ENCODE measurements around the gene SIPA1L3. TPM values are rescaled to one million over a fixed set of nuclear protein-coding genes. Genes with fewer than 3 reads are reported as not detected.

The SIPA1L3 gene
- total RNA-seq, 3 donors from 2014 or later = 93.6 to 173 (median 144) TPM

GRCh38 chr19:38089440-38089839, 182.4 kb downstream of the SIPA1L3 start:
- ATAC-seq (no peak), DNase-seq (no peak)
- intact Hi-C loops (cut with DNase I, micrococcal nuclease) = no loop called here
- Histone ChIP-seq H3K4me1 (ENCODE audit: low read depth) (no peaks in the 10 kb centered on the region), H3K9me3 (no peaks in the 10 kb centered on the region), H3K36me3 (ENCODE audit: low read depth) (peaks cover 4% of the 10 kb centered on the region), H3K4me3 (no peak overlapping the region)
- no peak for TF ChIP-seq CTCF (IDR thresholded peaks at IDR 0.05)

- intact Hi-C loops (cut with DNase I, micrococcal nuclease) = no loop called here
- Histone ChIP-seq H3K36me3 (ENCODE audit: low read depth) (peaks cover 4% of the 10 kb centered on the region), H3K9me3 (no peaks in the 10 kb centered on the region), H3K4me3 (no peak overlapping the region), H3K4me1 (ENCODE audit: low read depth) (no peaks in the 10 kb centered on the region)
- ATAC-seq (no peak), DNase-seq (no peak)
- no peak for TF ChIP-seq CTCF (IDR thresholded peaks at IDR 0.05)
These were observed 186.1 kb downstream of the SIPA1L3 start for GRCh38 chr19:38093154-38093553.

GRCh38 chr19:38093587-38093986, 186.6 kb downstream of the SIPA1L3 start:
- Histone ChIP-seq H3K4me1 (ENCODE audit: low read depth) (no peaks in the 10 kb centered on the region), H3K9me3 (no peaks in the 10 kb centered on the region), H3K4me3 (no peak overlapping the region), H3K36me3 (ENCODE audit: low read depth) (peaks cover 4% of the 10 kb centered on the region)
- intact Hi-C loops (cut with DNase I, micrococcal nuclease) = no loop called here
- no peak for DNase-seq
- ATAC-seq = no peak
- no peak for TF ChIP-seq CTCF (IDR thresholded peaks at IDR 0.05)

- DNase-seq (peak in 2 of 3 donors; percentile 71 to 83), ATAC-seq (peak; percentile 86)
- no peaks in the 10 kb centered on the region for H3K9me3 ChIP-seq
- H3K36me3 ChIP-seq (ENCODE audit: low read depth) = peaks cover 11% of the 10 kb centered on the region
- TF ChIP-seq CTCF (IDR thresholded peaks at IDR 0.05) = peak; percentile 37
- intact Hi-C loops (cut with DNase I, micrococcal nuclease) = no loop called here
- no peak overlapping the region for H3K4me3 ChIP-seq
- H3K4me1 ChIP-seq (ENCODE audit: low read depth) = no peaks in the 10 kb centered on the region
These were observed 188.7 kb downstream of the SIPA1L3 start for GRCh38 chr19:38095411-38096308.

GRCh38 chr19:38099966-38100365, 193.0 kb downstream of the SIPA1L3 start:
- DNase-seq (no peak), ATAC-seq (no peak)
- intact Hi-C loops (cut with DNase I, micrococcal nuclease) = no loop called here
- no peak overlapping the region for H3K4me3 ChIP-seq
- no peaks in the 10 kb centered on the region for H3K4me1 ChIP-seq (ENCODE audit: low read depth)
- peaks cover 7% of the 10 kb centered on the region for H3K36me3 ChIP-seq (ENCODE audit: low read depth)
- TF ChIP-seq CTCF (IDR thresholded peaks at IDR 0.05) = no peak
- H3K9me3 ChIP-seq = no peaks in the 10 kb centered on the region
